H1 (cell line): ENCODE data around the gene IL1R1. TPM values are rescaled to one million over a fixed set of nuclear protein-coding genes. Genes with fewer than 3 reads are reported as not detected.

Experiments used
- BACH1 ChIP-seq: IDR thresholded peaks from 2 replicates; pipeline ENCODE4 v1.6.1; 2012; ENCODE audit warnings: low read length, improper control_type of control experiment
- CHD1 ChIP-seq: IDR thresholded peaks from 2 replicates; pipeline ENCODE4 v1.6.1; 2012; ENCODE audit warnings: low read depth, low read length, improper control_type of control experiment
- CHD7 ChIP-seq: fragments of 300-600 bp; sonication (generic); IDR thresholded peaks from 2 replicates; pipeline ENCODE4 v1.7.1; 2012; ENCODE audit warnings: low read length, moderate library complexity, mild to moderate bottlenecking, inconsistent platforms; ENCODE audit not compliant: insufficient replicate concordance
- CTBP2 ChIP-seq: IDR thresholded peaks from 2 replicates; pipeline ENCODE4 v1.7.0; 2011; ENCODE audit warnings: borderline replicate concordance, mild to moderate bottlenecking, moderate library complexity, mixed read lengths, low read length; ENCODE audit not compliant: insufficient read depth, insufficient read length
- GABPA ChIP-seq: IDR thresholded peaks from 2 replicates; pipeline ENCODE4 v1.6.1; 2011; ENCODE audit warnings: mild to moderate bottlenecking, low read length, moderate library complexity, borderline replicate concordance; ENCODE audit not compliant: insufficient read depth
- JUN ChIP-seq: IDR thresholded peaks from 2 replicates; pipeline ENCODE4 v1.6.1; 2011; ENCODE audit warnings: low read depth, mild to moderate bottlenecking, improper control_type of control experiment, low read length
- KDM4A ChIP-seq: IDR thresholded peaks from one replicate; pipeline ENCODE4 v1.7.1; 2012; ENCODE audit warnings: low read depth, mild to moderate bottlenecking, moderate library complexity, low read length, inconsistent platforms; ENCODE audit not compliant: severe bottlenecking
- KDM5A ChIP-seq: fragments of 200-600 bp; IDR thresholded peaks from 2 replicates; pipeline ENCODE4 v1.7.1; 2012; ENCODE audit warnings: mild to moderate bottlenecking, low read length, inconsistent platforms, mixed read lengths
- SIRT6 ChIP-seq: IDR thresholded peaks from one replicate; pipeline ENCODE4 v1.7.1; 2012; ENCODE audit warnings: low read length, inconsistent platforms
- TAF7 ChIP-seq: optimal IDR thresholded peaks from 2 replicates; pipeline ENCODE3; 2011; ENCODE audit warnings: low read depth, mild to moderate bottlenecking, inconsistent platforms, low read length, moderate library complexity, borderline replicate concordance
- TBP ChIP-seq: IDR thresholded peaks from 2 replicates; pipeline ENCODE4 v1.6.1; 2011; ENCODE audit warnings: low read depth, low read length, improper control_type of control experiment
- polyA plus RNA-seq, 7 experiments: library from polyadenylated mRNA; depleted of rRNA in 3 of 7; stranded (reverse) in 5 of 7; unstranded in 2 of 7; fragments of >200 nt in 5 of 7; fragments of 200-250 nt in 2 of 7; gene quantifications; 1 replicate in 5 of 7; 2 replicates in 1 of 7; 4 replicates in 1 of 7; pipeline versions ENCODE4 v1.2.1 to v1.2.3, GENCODE V29; 2011 to 2013; ENCODE audit warnings: missing spikeins in 2 of 7, mixed read lengths in 2 of 7
- total RNA-seq: library from RNA; stranded (reverse); fragmentation: NEBNext Ultra II Directional; extraction: Animal tissue kit (Norgen Biotek cat#: 25700); gene quantifications from 2 replicates; pipeline ENCODE4 v1.2.1, GENCODE V29; 2021
- TF ChIP-seq, protein P1 (sequence below): IDR thresholded peaks from 2 replicates; pipeline ENCODE4 v1.6.1; 2012; ENCODE audit warnings: inconsistent platforms

Gene IL1R1
- total and polyA plus RNA-seq, 2 of the 8 experiments (the other 6 are each of a cell fraction or from before 2014, with no cell fraction given), result 0.34 to 0.47 TPM

- no peak for TF ChIP-seq CHD7
- no peak for TF ChIP-seq TAF7
- TF ChIP-seq CHD1, result no peak
- TF ChIP-seq, protein P1, sequence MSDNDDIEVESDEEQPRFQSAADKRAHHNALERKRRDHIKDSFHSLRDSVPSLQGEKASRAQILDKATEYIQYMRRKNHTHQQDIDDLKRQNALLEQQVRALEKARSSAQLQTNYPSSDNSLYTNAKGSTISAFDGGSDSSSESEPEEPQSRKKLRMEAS, result no peak
- TF ChIP-seq SIRT6, result no peak
- no peak for TF ChIP-seq CTBP2
- TF ChIP-seq KDM5A, result no peak
- TF ChIP-seq JUN, result no peak
- no peak for TF ChIP-seq KDM4A
- no peak for TF ChIP-seq BACH1
- no peak for TF ChIP-seq GABPA
- no peak for TF ChIP-seq TBP
Observed at GRCh38 chr2:102106133-102106556, 36.4 kb upstream of the IL1R1 start (continued).
